ENCODE data around the gene PIH1D1. TPM values are rescaled to one million over a fixed set of nuclear protein-coding genes. Genes with fewer than 3 reads are reported as not detected.

Gene PIH1D1
- total and polyA plus RNA-seq, 12 donors, result 15.7 to 60.0 (median 29.3) TPM

DNA sequence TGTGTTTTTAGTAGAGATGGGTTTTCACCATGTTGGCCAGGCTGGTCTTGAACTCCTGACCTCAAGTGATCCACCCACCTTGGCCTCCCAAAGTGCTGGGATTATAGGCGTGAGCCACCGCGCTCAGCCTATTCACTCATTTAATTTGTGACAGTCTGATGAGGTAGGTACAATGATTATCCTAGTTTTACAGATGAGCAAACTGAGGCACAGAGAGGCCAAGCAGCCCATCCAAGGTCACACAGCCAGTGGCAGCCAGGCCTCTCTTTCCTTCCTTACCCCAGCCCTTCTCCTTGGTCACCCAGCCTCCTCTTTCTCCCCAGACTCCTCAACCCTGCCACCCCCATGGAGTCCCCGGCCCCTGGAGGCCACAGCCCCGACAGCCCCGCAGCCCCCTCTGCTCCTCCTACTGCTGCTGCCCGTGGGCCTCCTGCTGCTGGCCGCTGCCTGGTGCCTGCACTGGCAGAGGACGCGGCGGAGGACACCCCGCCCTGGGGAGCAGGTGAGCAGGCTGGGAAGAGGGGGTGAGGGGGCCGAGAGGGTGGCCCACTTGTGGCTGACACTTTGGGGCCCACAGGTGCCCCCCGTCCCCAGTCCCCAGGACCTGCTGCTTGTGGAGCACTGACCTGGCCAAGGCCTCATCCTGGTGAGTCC, 28.5 kb upstream of the PIH1D1 start:
- DNase-seq (no peak), ATAC-seq (peak in 1 of 8 donors; percentile 9)
- H3K27ac ChIP-seq, result no peak overlapping the region
- TF ChIP-seq, protein P1, sequence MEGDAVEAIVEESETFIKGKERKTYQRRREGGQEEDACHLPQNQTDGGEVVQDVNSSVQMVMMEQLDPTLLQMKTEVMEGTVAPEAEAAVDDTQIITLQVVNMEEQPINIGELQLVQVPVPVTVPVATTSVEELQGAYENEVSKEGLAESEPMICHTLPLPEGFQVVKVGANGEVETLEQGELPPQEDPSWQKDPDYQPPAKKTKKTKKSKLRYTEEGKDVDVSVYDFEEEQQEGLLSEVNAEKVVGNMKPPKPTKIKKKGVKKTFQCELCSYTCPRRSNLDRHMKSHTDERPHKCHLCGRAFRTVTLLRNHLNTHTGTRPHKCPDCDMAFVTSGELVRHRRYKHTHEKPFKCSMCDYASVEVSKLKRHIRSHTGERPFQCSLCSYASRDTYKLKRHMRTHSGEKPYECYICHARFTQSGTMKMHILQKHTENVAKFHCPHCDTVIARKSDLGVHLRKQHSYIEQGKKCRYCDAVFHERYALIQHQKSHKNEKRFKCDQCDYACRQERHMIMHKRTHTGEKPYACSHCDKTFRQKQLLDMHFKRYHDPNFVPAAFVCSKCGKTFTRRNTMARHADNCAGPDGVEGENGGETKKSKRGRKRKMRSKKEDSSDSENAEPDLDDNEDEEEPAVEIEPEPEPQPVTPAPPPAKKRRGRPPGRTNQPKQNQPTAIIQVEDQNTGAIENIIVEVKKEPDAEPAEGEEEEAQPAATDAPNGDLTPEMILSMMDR (IDR thresholded peaks at IDR 0.05), result no peak
- 91 to 94% methylated on average over 14 of the region's 14 CpGs for WGBS, 2 donors
- no peaks in the 10 kb centered on the region for H3K9me3 ChIP-seq
- peaks cover 0 to 46% (median 0%) of the 10 kb centered on the region in 9 donors for H3K36me3 ChIP-seq
- peaks cover 0 to 10% (median 0%) of the 10 kb centered on the region in 9 donors for H3K4me1 ChIP-seq
- intact Hi-C loops (cut with DNase I), result no loop called here
- H3K27me3 ChIP-seq, result no peaks in the 10 kb centered on the region
- H3K4me3 ChIP-seq, result no peak overlapping the region

GRCh38 chr19:49475995-49476880, 24.6 kb upstream of the PIH1D1 start:
- H3K27me3 ChIP-seq, result no peaks in the 10 kb centered on the region
- ATAC-seq (peak in 1 of 8 donors; percentile 25), DNase-seq (peak in 1 of 2 donors; percentile 52)
- intact Hi-C loops (cut with DNase I), result loop anchor here in 1 of 10 donors (2.0 kb wide), 1 partner anchor 67 kb away; no protein-coding TSS in a partner anchor
- H3K9me3 ChIP-seq, result no peaks in the 10 kb centered on the region
- H3K4me3 ChIP-seq, result peak overlapping the region in 1 of 10 donors; percentile 70
- peaks cover 0 to 29% (median 13%) of the 10 kb centered on the region in 9 donors for H3K4me1 ChIP-seq
- 51 to 53% methylated on average over 27 of the region's 27 CpGs for WGBS, 2 donors
- TF ChIP-seq, protein P1 (IDR thresholded peaks at IDR 0.05), result peak in 8 of 9 donors; percentile 5 to 46 (median 27)
- peaks cover 0 to 14% (median 0%) of the 10 kb centered on the region in 9 donors for H3K36me3 ChIP-seq
- H3K27ac ChIP-seq, result peak overlapping the region in 1 of 10 donors; percentile 92

DNA sequence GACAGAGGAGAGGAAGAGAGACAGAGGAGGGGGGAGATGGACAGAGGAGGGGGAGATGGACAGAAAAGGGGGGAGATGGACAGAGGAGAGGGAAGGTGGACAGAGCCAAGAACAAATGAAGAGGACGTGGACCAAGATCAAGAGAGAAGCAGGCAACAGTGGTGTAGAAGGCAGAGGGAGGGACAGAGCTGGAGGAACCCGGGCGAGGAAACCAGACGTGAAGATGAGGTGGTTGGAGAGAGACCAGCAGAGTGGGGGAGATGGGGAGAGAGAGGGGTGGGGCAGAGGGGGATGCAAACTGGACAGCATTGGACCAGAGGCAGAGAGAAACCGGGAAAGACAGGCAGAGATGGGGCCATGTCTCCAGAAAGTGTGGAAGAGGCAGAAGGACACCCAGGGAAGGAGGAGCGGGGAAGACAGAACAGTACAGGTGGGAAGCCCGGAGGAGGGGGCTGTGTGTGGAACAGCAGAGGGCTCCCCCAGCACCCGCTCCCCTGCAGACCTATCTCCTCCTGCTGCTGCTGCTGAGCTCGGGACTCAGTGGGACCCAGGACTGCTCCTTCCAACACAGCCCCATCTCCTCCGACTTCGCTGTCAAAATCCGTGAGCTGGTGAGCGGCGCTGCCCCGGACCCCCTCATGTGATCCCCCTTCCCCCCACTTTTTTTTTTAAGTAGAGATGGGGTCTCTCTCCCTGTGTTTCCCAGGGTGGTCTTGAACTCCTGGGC, 23.7 kb upstream of the PIH1D1 start:
- intact Hi-C loops (cut with DNase I), result loop anchor here in 1 of 10 donors (2.0 kb wide), 1 partner anchor 67 kb away; no protein-coding TSS in a partner anchor
- Histone ChIP-seq H3K9me3 (no peaks in the 10 kb centered on the region), H3K27me3 (no peaks in the 10 kb centered on the region), H3K36me3 (peaks cover 0 to 14% (median 0%) of the 10 kb centered on the region in 9 donors), H3K4me3 (peak overlapping the region in 3 of 10 donors; percentile 11 to 70 (median 67)), H3K27ac (peak overlapping the region in 5 of 10 donors; percentile 44 to 93 (median 92)), H3K4me1 (peaks cover 0 to 29% (median 13%) of the 10 kb centered on the region in 9 donors)
- DNase-seq, result no peak
- no peak for ATAC-seq
- TF ChIP-seq, protein P1 (IDR thresholded peaks at IDR 0.05), result no peak
- WGBS, 2 donors, result 63 to 74% methylated on average over 15 of the region's 15 CpGs

Measured in heart right ventricle (tissue), 16 donors.